Measurements from ENCODE around the gene PCA3. TPM values are rescaled to one million over a fixed set of nuclear protein-coding genes. Genes with fewer than 3 reads are reported as not detected.

The PCA3 gene
- total RNA-seq, 1 donor from 2014 or later, result 0.20 TPM

- DNase-seq (ENCODE audit: low read depth in 2 of 2), result no peak
Measured at GRCh38 chr9:76756941-76757673, 7.1 kb upstream of the PCA3 start.

- no peak for DNase-seq (ENCODE audit: low read depth in 2 of 2)
Measured at GRCh38 chr9:76758476-76758875, 5.8 kb upstream of the PCA3 start.

- no peak for DNase-seq (ENCODE audit: low read depth in 2 of 2)
Measured at GRCh38 chr9:76759732-76760131, 4.5 kb upstream of the PCA3 start.

GRCh38 chr9:76761448-76761847, 2.8 kb upstream of the PCA3 start:
- DNase-seq (ENCODE audit: low read depth in 2 of 2), result peak; percentile 11 to 29

- no peak for DNase-seq (ENCODE audit: low read depth in 2 of 2)
Measured at GRCh38 chr9:76766126-76766525, 1.9 kb downstream of the PCA3 start.

GRCh38 chr9:76772686-76773445, 8.6 kb downstream of the PCA3 start:
- no peak for DNase-seq (ENCODE audit: low read depth in 2 of 2)

- no peak for DNase-seq (ENCODE audit: low read depth in 2 of 2)
Measured at GRCh38 chr9:76784881-76785280, 20.6 kb downstream of the PCA3 start.

- DNase-seq (ENCODE audit: low read depth in 2 of 2), result no peak
Measured at GRCh38 chr9:76785501-76785900, 21.3 kb downstream of the PCA3 start.

GRCh38 chr9:76787677-76788076, 23.4 kb downstream of the PCA3 start:
- DNase-seq (ENCODE audit: low read depth in 2 of 2), result no peak

- no peak for DNase-seq (ENCODE audit: low read depth in 2 of 2)
Measured at GRCh38 chr9:76789840-76790239, 25.6 kb downstream of the PCA3 start.

- DNase-seq (ENCODE audit: low read depth in 2 of 2), result no peak
Measured at GRCh38 chr9:76793784-76794431, 29.7 kb downstream of the PCA3 start.

- no peak for DNase-seq (ENCODE audit: low read depth in 2 of 2)
Measured at GRCh38 chr9:76796296-76796695, 32.1 kb downstream of the PCA3 start.

GRCh38 chr9:76798527-76798926, 34.3 kb downstream of the PCA3 start:
- DNase-seq (ENCODE audit: low read depth in 2 of 2), result no peak

GRCh38 chr9:76799473-76799872, 35.2 kb downstream of the PCA3 start:
- no peak for DNase-seq (ENCODE audit: low read depth in 2 of 2)

GRCh38 chr9:76800901-76801300, 36.7 kb downstream of the PCA3 start:
- no peak for DNase-seq (ENCODE audit: low read depth in 2 of 2)

GRCh38 chr9:76803083-76803482, 38.8 kb downstream of the PCA3 start:
- DNase-seq (ENCODE audit: low read depth in 2 of 2), result no peak

GRCh38 chr9:76803762-76804161, 39.5 kb downstream of the PCA3 start:
- DNase-seq (ENCODE audit: low read depth in 2 of 2), result no peak

GRCh38 chr9:76808636-76809035, 44.4 kb downstream of the PCA3 start:
- no peak for DNase-seq (ENCODE audit: low read depth in 2 of 2)

GRCh38 chr9:76810377-76810957, 46.2 kb downstream of the PCA3 start:
- peak; percentile 67 to 76 for DNase-seq (ENCODE audit: low read depth in 2 of 2)

GRCh38 chr9:76812591-76812990, 48.4 kb downstream of the PCA3 start:
- no peak for DNase-seq (ENCODE audit: low read depth in 2 of 2)

GRCh38 chr9:76817489-76817888, 53.3 kb downstream of the PCA3 start:
- DNase-seq (ENCODE audit: low read depth in 2 of 2), result peak in 1 of 2 donors; percentile 45

GRCh38 chr9:76818271-76818670, 54.0 kb downstream of the PCA3 start:
- peak; percentile 96 to 97 for DNase-seq (ENCODE audit: low read depth in 2 of 2)

Measured in lung microvascular endothelial cell (primary cell).